Measurements from ENCODE around the gene JADE2. TPM values are rescaled to one million over a fixed set of nuclear protein-coding genes. Genes with fewer than 3 reads are reported as not detected.
A peak's percentile ranks its signal among the peaks of the same experiment; 100 is the strongest.

Gene JADE2
- total RNA-seq, 2 experiments from 2014 or later = 120 to 124 TPM

DNA sequence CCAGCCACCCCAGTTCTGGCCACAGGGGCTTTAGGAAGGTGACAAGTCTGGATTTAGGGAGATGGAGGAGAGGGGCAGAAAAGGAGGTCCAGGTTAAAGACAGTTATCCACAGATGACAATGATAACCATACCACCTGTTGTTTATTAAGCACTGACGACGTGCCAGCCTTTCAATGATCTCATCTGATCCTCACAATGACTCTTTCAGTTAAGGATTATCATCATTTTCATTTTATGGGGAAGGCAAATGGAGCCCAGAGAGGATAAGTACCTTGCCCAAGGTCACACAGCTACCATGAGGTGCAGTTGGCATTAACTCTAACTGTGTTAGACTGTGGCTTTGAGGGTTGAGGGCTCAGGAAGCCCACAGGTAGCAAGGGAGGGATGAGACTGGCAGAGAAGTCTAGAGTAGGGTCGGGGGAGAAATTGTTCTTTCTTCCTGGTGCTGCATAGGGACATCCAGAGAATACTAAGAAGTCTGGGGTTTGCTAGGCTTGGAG, 21.5 kb upstream of the JADE2 start:
- Histone ChIP-seq H3K9me3 (ENCODE audit: control insufficient read depth in 1 of 2, insufficient read depth in 1 of 2, low read length in 2 of 2) (no peaks in the 10 kb centered on the region), H3K4me1 (ENCODE audit: insufficient read depth, low read length) (peaks cover 27% of the 10 kb centered on the region), H3K4me3 (ENCODE audit: low read length) (no peak overlapping the region), H3K27ac (ENCODE audit: low read depth in 1 of 2, low read length in 2 of 2) (peak overlapping the region in 1 of 2 donors; percentile 58), H3K27me3 (ENCODE audit: control insufficient read depth in 1 of 2, insufficient read depth in 2 of 2, low read length in 2 of 2) (no peaks in the 10 kb centered on the region), H3K36me3 (ENCODE audit: insufficient read depth, low read length) (no peaks in the 10 kb centered on the region)
- Mint-ChIP-seq H3K36me3 (ENCODE audit: low read depth) (no peaks in the 10 kb centered on the region), H3K4me3 (peak overlapping the region; percentile 34), H3K27me3 (no peaks in the 10 kb centered on the region), H3K27ac (peak overlapping the region; percentile 84), H3K4me1 (ENCODE audit: low read depth) (peaks cover 15% of the 10 kb centered on the region), H3K9me3 (no peaks in the 10 kb centered on the region)
- DNase-seq (no peak), ATAC-seq (ENCODE audit: poor library complexity) (no peak)
- CTCF ChIA-PET = interaction anchor here (1.1 kb wide), 1 partner anchor 92 kb away, joined by 3 read pairs; the partner anchor contains the start of gene CDKN2AIPNL
- TF ChIP-seq, protein P1, sequence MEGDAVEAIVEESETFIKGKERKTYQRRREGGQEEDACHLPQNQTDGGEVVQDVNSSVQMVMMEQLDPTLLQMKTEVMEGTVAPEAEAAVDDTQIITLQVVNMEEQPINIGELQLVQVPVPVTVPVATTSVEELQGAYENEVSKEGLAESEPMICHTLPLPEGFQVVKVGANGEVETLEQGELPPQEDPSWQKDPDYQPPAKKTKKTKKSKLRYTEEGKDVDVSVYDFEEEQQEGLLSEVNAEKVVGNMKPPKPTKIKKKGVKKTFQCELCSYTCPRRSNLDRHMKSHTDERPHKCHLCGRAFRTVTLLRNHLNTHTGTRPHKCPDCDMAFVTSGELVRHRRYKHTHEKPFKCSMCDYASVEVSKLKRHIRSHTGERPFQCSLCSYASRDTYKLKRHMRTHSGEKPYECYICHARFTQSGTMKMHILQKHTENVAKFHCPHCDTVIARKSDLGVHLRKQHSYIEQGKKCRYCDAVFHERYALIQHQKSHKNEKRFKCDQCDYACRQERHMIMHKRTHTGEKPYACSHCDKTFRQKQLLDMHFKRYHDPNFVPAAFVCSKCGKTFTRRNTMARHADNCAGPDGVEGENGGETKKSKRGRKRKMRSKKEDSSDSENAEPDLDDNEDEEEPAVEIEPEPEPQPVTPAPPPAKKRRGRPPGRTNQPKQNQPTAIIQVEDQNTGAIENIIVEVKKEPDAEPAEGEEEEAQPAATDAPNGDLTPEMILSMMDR (IDR thresholded peaks at IDR 0.05) = no peak
- intact Hi-C loops (cut with DNase I, micrococcal nuclease) = no loop called here
- POLR2A ChIA-PET = interaction anchor here (0.8 to 3.6 kb wide), 5 partner anchors 21 to 92 kb away, joined by 3 to 36 read pairs (median 5); partner anchors contain the start of genes CDKN2AIPNL and JADE2

DNA sequence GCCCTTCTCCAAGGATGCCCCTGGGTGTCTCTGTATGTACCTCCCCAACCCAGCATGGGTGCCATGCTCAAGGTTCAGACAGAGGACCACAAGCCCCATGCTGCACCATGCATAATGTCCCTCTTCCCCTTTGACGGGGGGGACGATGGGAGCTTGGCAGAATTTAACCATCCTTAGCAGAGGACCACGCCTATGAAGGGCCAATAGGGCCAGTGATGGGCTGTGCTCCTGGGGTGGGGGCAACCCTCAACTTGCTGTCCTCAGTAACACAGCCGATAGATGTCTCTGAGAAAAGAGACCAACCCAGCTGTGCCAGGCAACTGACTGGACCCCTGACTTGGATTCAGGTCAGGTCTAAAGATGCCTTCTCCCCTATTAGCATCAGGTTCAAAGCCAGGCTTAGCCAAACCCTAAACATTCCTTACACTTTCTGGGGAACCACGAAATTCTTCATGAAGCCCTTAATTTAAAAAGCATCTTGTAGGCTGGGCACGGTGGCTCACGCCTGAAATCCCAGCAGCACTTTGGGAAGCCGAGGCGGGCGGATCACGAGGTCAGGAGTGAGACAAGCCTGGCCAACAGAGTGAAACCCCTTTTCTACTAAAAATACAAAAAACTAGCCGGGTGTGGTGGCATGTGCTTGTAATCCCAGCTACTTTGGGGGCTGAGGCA, 20.7 kb upstream of the JADE2 start:
- CTCF ChIA-PET = no interaction called here
- TF ChIP-seq, protein P1 (IDR thresholded peaks at IDR 0.05) = no peak
- intact Hi-C loops (cut with DNase I, micrococcal nuclease) = no loop called here

DNA sequence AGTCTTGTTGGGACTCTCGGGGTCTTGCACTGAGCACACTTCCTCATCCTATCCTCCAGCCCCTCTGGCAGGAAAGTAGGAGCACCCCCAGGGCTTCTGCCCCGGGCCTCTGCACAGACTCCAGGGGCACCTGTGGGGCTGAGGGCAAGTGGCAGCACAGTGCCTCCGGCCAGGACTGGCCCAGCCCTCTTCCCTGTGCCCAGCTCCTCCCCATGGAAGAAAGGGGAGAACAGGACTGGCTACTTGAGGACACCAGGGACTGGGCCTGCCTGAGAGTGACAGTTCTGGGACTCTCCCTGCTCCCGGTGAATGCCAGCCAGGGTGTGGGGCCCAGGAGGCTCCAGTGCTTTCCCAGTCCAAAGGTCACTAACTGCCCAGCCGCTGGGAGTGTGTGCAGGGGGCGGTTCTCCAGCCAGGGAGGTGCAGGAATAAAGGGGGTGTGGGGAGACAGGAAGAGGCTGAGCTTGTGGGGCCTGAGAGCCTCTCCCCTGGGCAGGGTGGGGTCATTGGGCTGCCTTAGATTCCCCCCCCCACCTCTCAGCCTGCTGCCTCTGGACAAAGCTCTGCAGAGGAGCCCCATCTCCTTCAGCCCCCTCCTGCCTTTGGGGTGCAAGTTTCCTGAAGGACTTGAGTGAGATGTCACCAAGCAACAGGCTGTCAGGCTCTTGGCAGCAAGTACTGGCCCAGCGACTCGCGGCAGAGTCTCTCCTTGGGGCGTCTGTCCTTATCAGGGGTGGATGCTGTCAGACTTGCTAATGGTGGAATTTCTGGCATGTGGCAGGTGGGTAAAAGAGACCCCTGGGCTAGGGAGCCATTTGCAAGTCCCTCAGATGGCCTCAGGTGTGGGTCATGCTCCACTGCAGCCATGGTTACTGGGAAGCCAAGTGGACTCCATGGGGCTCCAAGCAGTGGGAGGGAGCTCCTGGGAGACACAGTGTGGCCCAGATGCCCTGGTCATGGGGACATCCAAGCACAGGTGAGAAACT, 19.1 kb upstream of the JADE2 start:
- Mint-ChIP-seq H3K4me3 (no peak overlapping the region), H3K4me1 (ENCODE audit: low read depth) (peaks cover 15% of the 10 kb centered on the region), H3K27me3 (no peaks in the 10 kb centered on the region), H3K36me3 (ENCODE audit: low read depth) (no peaks in the 10 kb centered on the region), H3K9me3 (no peaks in the 10 kb centered on the region), H3K27ac (no peak overlapping the region)
- ATAC-seq (ENCODE audit: poor library complexity) (no peak), DNase-seq (no peak)
- no peak overlapping the region for H3K27ac ChIP-seq (ENCODE audit: low read depth in 1 of 2, low read length in 2 of 2)
- no peaks in the 10 kb centered on the region for H3K36me3 ChIP-seq (ENCODE audit: insufficient read depth, low read length)
- H3K9me3 ChIP-seq (ENCODE audit: control insufficient read depth in 1 of 2, insufficient read depth in 1 of 2, low read length in 2 of 2) = no peaks in the 10 kb centered on the region
- peaks cover 27% of the 10 kb centered on the region for H3K4me1 ChIP-seq (ENCODE audit: insufficient read depth, low read length)
- ChIA-PET POLR2A (no interaction called here), CTCF (no interaction called here)
- H3K27me3 ChIP-seq (ENCODE audit: control insufficient read depth in 1 of 2, insufficient read depth in 2 of 2, low read length in 2 of 2) = no peaks in the 10 kb centered on the region
- no peak overlapping the region for H3K4me3 ChIP-seq (ENCODE audit: low read length)
- intact Hi-C loops (cut with DNase I, micrococcal nuclease) = no loop called here
- TF ChIP-seq, protein P1 (IDR thresholded peaks at IDR 0.05) = no peak

More for the DNA sequence above, 20.7 kb upstream of the JADE2 start:
- Mint-ChIP-seq H3K9me3 (no peaks in the 10 kb centered on the region), H3K4me3 (no peak overlapping the region), H3K27me3 (no peaks in the 10 kb centered on the region), H3K4me1 (ENCODE audit: low read depth) (peaks cover 15% of the 10 kb centered on the region), H3K27ac (peak overlapping the region; percentile 84), H3K36me3 (ENCODE audit: low read depth) (no peaks in the 10 kb centered on the region)
- H3K27me3 ChIP-seq (ENCODE audit: control insufficient read depth in 1 of 2, insufficient read depth in 2 of 2, low read length in 2 of 2) = no peaks in the 10 kb centered on the region
- DNase-seq (no peak), ATAC-seq (ENCODE audit: poor library complexity) (no peak)
- POLR2A ChIA-PET = interaction anchor here (0.6 kb wide), 1 partner anchor 25 kb away, joined by 3 read pairs; no protein-coding TSS in a partner anchor
- no peak overlapping the region for H3K4me3 ChIP-seq (ENCODE audit: low read length)
- H3K9me3 ChIP-seq (ENCODE audit: control insufficient read depth in 1 of 2, insufficient read depth in 1 of 2, low read length in 2 of 2) = no peaks in the 10 kb centered on the region
- peaks cover 27% of the 10 kb centered on the region for H3K4me1 ChIP-seq (ENCODE audit: insufficient read depth, low read length)
- no peaks in the 10 kb centered on the region for H3K36me3 ChIP-seq (ENCODE audit: insufficient read depth, low read length)
- no peak overlapping the region for H3K27ac ChIP-seq (ENCODE audit: low read depth in 1 of 2, low read length in 2 of 2)
